Gastroesophageal sphincter (tissue), 3 donors: ENCODE results near the gene ZNF429.

Experiments used
- CTCF ChIP-seq, 4 experiments: fragments of 200-600 bp in 2 of 4; fragments of 450-650 bp in 2 of 4; sonication (generic) in 1 of 4; IDR thresholded peaks; one replicate each; pipeline ENCODE4 v1.5.1; 2017 to 2019; ENCODE audit warnings: antibody characterized with exemption in 4 of 4, mild to moderate bottlenecking in 2 of 4, moderate library complexity in 2 of 4
- EP300 ChIP-seq: sonication (generic); formaldehyde crosslinking; IDR thresholded peaks from one replicate; pipeline ENCODE4 v1.6.1; 2017; ENCODE audit warnings: antibody characterized with exemption, mild to moderate bottlenecking
- POLR2A ChIP-seq, 2 donors: fragments of 450-650 bp; IDR thresholded peaks; one replicate each; pipeline ENCODE4 v1.6.1; 2017; ENCODE audit warnings: antibody characterized with exemption in 2 of 2, mild to moderate bottlenecking in 2 of 2, moderate library complexity in 1 of 2

GRCh38 chr19:21498651-21499050 is 6.8 kb upstream of the ZNF429 start:
- TF ChIP-seq CTCF (IDR thresholded peaks at IDR 0.05), result no peak
- TF ChIP-seq EP300, result no peak
- TF ChIP-seq POLR2A (IDR thresholded peaks at IDR 0.05), result no peak
